ENCODE results near the gene ALDH3B2.
"Not testable (repeated sequence)": the region's sequence is repeated elsewhere in the genome, so short reads cannot be mapped to it uniquely, and the experiment has no call there.

The ALDH3B2 gene

DNA sequence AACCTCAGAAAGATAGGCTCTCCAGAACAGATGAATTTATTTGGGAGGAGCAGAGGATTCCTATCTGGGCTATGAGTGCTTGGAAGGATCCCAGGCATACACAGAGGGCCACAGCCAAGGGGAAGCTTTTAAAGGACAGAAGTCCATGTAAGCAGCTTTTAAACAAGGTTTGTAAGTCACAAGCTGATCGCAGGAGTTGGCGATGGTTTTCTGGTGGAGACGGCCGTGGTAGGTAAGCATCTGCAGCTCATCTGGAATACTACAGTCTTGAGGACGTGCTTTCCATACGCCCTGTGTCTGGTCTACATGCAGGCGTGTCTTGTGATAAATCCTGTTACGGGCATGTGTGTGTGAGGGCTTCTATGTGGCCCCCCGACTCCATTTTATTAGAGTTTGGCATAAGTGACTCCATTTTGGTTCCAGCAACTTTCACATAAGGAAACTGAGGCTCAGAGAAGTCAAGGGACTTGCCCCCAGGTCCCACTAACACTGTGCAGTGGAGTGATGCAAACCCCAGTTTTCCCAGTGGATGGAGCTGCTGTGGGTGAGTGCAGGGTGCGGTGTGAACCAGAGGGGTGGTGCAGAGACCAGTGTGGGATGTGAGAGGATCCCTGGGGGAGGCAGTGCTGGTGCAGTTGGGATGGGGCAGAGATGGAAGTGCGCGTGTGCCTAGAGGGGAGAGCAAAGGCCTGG, 12.1 kb downstream of the ALDH3B2 start:
- no peak for DNase-seq

GRCh38 chr11:67660752-67661151, 13.7 kb downstream of the ALDH3B2 start:
- DNase-seq: not testable (repeated sequence)

GRCh38 chr11:67659651-67660165, 14.7 kb downstream of the ALDH3B2 start:
- not testable (repeated sequence) for DNase-seq

DNA sequence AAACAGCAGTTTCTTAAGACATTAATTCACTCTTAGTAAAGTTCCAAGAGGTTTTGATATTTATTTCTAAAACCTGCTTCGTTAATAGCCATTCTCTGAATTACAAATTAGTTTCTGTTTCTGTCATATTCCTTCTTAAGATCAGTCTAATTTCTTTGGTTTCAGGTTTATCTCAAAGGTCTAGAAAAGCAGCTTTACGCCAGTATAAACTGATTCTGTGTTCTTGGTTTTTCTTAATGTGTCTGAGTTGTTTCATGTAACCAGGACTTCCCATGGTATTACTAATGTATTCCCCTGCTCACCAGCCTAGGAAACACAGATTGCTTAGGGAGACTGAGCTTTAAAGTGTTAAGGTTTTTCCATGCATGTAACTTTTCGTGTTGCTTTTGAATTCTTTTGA, 17.1 kb downstream of the ALDH3B2 start:
- DNase-seq: no peak

DNA sequence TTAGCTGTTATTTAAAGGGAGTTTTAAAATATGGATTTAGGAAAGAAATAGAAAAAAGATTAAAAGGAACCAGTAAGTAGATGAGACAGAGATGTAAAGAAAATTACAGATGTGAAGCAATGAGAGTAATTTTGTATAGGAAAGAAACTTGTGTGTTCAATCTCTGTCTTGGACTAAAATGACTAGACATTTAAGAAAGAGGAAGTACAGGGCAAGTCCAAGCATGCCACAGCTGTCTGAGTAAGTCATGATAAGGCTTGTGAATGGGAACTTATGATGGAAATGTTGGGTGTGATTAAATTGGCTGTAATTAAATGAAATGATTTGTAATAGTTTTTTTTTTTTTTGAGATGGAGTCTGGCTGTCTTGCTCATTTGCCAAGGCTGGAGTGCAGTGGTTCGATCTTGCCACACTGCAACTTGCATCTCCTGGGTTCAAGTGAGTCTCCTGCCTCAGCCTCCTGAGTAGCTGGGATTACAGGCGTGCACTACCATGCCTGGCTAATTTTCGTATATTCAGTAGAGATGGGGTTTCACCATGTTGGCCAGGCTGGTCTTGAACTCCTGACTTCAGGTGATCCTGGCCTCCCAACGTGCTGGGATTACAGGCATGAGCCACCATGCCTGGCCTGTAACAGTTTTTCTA, 18.0 kb downstream of the ALDH3B2 start:
- DNase-seq: no peak

DNA sequence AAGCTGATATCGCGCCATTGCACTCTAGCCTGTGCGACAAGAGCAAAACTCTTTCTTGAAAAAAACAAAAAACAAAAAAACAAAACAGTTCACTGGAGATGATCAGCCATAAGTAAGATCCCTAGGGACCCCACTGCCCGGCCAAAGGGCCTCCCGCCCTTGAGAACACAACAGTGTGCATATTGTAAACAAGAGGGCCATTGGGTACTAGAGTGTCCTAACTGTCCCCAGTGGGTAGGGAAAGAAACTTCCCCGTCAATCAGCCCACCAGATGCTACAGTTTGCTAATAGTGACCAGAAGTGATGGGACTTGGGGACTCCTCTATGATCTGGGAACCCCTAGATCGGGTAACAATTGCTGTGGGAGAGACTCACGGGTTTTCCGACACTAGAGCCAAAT, 20.2 kb downstream of the ALDH3B2 start:
- no peak for DNase-seq

DNA sequence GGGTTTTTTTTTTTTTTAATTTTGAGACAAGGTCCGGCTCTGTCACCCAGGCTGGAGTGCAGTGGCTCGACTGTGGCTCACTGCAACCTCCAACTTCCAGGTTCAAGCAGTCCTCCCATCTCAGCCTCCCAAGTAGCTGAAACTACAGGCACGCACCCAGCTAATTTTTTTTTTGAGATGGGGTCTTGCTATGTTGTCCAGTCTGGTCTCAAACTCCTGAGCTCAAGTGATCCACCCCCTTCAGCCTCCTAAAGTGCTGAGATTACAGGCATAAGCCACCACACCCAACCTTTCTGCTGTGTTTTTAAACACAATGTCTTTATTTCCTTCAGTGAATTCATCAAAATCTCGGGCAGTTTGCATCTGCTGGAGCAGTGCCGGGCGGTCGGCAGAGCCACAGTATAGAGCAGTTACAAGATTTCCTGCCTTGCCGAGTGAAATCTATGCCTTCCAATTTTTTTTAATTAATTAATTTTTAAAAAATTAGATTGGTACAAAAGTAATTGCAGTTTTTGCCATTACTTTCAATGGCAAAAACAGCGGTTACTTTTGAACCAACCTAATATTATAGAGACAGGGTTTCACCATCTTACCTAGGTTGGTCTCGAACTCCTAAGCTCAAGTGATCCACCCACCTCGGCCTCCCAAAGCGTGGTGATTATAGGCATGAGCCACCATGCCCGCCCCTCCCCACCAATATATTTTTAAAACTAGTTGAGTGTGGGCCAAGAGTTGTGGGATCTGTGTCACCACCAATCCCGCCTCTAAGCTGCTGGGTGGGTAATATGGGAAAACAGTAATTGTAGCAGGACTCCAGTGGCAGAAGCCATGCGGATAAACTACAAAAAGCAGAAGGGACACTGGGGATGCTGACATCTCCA, 21.2 kb downstream of the ALDH3B2 start:
- no peak for DNase-seq

- no peak for DNase-seq
Observed at GRCh38 chr11:67651976-67652781, 22.2 kb downstream of the ALDH3B2 start.

DNA sequence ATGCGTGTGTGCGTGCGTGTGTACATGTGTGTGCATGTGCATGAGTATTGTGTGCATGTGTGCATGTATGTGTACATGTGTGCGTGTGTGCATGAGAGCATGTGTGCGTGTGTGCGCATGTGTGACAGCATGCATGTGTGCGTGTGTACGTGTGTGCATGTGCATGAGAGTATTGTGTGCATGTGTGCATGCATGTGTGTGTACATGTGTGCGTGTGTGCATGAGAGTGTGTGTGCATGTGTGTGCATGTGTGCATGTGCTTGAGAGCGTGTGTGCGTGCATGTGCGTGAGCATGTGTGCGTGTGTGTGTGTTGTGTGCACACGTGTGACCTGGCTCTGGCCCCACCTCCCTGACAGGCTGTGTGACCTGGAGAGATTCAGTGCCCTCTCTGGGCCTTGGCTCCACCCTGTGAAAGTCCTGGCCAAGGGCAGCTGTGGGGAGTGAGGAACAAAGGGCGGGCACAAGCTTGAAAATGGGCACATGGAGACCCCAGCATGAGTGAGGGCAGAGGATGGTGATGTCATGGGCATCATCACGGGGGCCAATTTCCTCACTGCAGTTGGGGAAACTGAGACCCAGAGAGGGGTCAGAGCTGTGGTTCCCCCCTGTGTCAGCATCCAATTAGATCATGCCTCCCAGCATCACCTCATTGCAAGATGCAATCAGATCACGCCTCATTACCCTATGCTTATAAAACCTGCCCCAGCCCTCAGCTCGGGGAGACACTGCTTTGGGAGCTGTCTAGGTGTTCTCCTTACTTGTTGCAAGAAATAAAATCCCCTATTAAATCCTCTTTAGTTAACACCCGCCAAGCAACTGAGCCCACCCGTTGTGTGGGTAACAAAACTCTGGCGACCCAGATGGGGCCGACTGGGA, 24.6 kb downstream of the ALDH3B2 start:
- no peak for DNase-seq

- no peak for DNase-seq
Observed at GRCh38 chr11:67648796-67649613, 25.4 kb downstream of the ALDH3B2 start.

GRCh38 chr11:67648140-67648795, 26.2 kb downstream of the ALDH3B2 start:
- DNase-seq: peak; percentile 30

DNA sequence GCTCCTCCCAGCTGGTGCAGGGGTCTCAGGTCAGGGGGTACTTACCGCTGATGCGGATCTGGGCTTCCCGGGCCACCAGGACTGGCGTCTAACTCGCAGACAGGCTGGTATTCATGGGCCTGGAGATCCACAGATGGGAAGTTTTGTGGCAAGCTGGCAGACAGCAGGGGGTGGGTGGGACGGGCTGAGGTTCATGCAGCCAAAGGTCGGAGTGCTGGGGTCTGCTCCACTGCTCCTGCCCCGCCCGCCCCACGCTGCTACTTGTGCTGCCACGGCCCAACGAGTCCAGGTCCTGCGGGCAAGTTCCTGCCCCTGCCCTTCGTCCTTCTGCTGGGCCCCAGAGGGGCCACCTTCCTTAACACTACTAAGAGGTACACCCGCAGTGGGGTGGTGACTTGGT, 27.0 kb downstream of the ALDH3B2 start:
- no peak for DNase-seq

GRCh38 chr11:67646535-67647336, 27.7 kb downstream of the ALDH3B2 start:
- no peak for DNase-seq

- no peak for DNase-seq
Observed at GRCh38 chr11:67645521-67646461, 28.6 kb downstream of the ALDH3B2 start.

- DNase-seq: no peak
Observed at GRCh38 chr11:67644472-67645418, 29.7 kb downstream of the ALDH3B2 start.

- DNase-seq: no peak
Observed at GRCh38 chr11:67644042-67644441, 30.4 kb downstream of the ALDH3B2 start.
